IMR-90 (cell line): ENCODE data around the gene KCNJ4. TPM values are rescaled to one million over a fixed set of nuclear protein-coding genes. Genes with fewer than 3 reads are reported as not detected.

Experiments used
- ATAC-seq: fragments of 200-7000 bp; cut with Tn5 transposase; 2 replicates; pipeline ENCODE4 v1.9.1; 2020; ENCODE audit warnings: low read depth, mild to moderate bottlenecking, moderate library complexity
- BruUV-seq: library from RNA; stranded (reverse); fragments of 400-500 nt; replicated peaks from 2 replicates; lab custom pipeline; 2021; lab: Mats Ljungman, UMichigan
- CTCF ChIA-PET: fragments of 300-600 bp; formaldehyde crosslinking; extraction: SDS; loops from one replicate; lab custom pipeline; 2021; ENCODE audit warnings: antibody characterized with exemption; lab: Yijun Ruan, JAX
- POLR2A ChIA-PET: fragments of 300-600 bp; sonication (Branson Sonifier 250); formaldehyde crosslinking; loops from one replicate; lab custom pipeline; 2022; ENCODE audit warnings: antibody characterized with exemption; ENCODE audit not compliant: unreplicated experiment; lab: Charles Lee
- DNase-seq: peaks from one replicate; pipeline ENCODE4 v3.0.0; 2013
- H2AFZ ChIP-seq: replicated peaks from 2 replicates; pipeline ENCODE3; 2013; ENCODE audit warnings: low read length, mild to moderate bottlenecking; ENCODE audit not compliant: poor library complexity
- H2AK5ac ChIP-seq: 2 replicates; pipeline ENCODE4 v1.6.1; 2013; ENCODE audit warnings: low read depth, low read length, inconsistent platforms
- H2AK9ac ChIP-seq: replicated peaks from 2 replicates; pipeline ENCODE3; 2013; ENCODE audit warnings: mild to moderate bottlenecking, low read depth, low read length, moderate library complexity; ENCODE audit not compliant: poor library complexity
- H2BK120ac ChIP-seq: 2 replicates; pipeline ENCODE4 v1.6.1; 2013; ENCODE audit warnings: low read depth, low read length, inconsistent platforms
- H2BK15ac ChIP-seq: 3 replicates; pipeline ENCODE4 v1.6.1; 2013; ENCODE audit warnings: low read depth, low read length, inconsistent platforms
- H2BK20ac ChIP-seq: 2 replicates; pipeline ENCODE4 v1.6.1; 2013; ENCODE audit warnings: low read depth, mild to moderate bottlenecking, inconsistent platforms, low read length, moderate library complexity
- H2BK5ac ChIP-seq: 2 replicates; pipeline ENCODE4 v1.6.1; 2013; ENCODE audit warnings: mild to moderate bottlenecking, low read depth, low read length, inconsistent platforms; ENCODE audit not compliant: poor library complexity, severe bottlenecking
- H3K14ac ChIP-seq: replicated peaks from 2 replicates; pipeline ENCODE4 v1.6.1; 2013; ENCODE audit warnings: low read depth, low read length, inconsistent platforms
- H3K18ac ChIP-seq: 2 replicates; pipeline ENCODE4 v1.6.1; 2013; ENCODE audit warnings: low read depth, low read length, control low read depth
- H3K23ac ChIP-seq: 2 replicates; pipeline ENCODE4 v1.6.1; 2013; ENCODE audit warnings: low read depth, low read length, inconsistent platforms
- H3K27ac ChIP-seq: 2 replicates; pipeline ENCODE4 v1.5.1; 2013; ENCODE audit warnings: mild to moderate bottlenecking, control low read depth, low read length; ENCODE audit not compliant: insufficient read depth
- H3K27me3 ChIP-seq: 2 replicates; pipeline ENCODE4 v1.6.1; 2013; ENCODE audit warnings: low read length; ENCODE audit not compliant: control insufficient read depth, insufficient read depth
- H3K36me3 ChIP-seq: 2 replicates; pipeline ENCODE4 v1.6.1; 2013; ENCODE audit warnings: low read length, mixed read lengths; ENCODE audit not compliant: control insufficient read depth, insufficient read depth
- H3K4ac ChIP-seq: 2 replicates; pipeline ENCODE4 v1.6.1; 2013; ENCODE audit warnings: low read depth, low read length, inconsistent platforms
- H3K4me1 ChIP-seq: 2 replicates; pipeline ENCODE4 v1.6.1; 2013; ENCODE audit warnings: low read length, mixed read lengths; ENCODE audit not compliant: control insufficient read depth, insufficient read depth
- H3K4me2 ChIP-seq: 2 replicates; pipeline ENCODE4 v1.6.1; 2013; ENCODE audit warnings: low read depth, mild to moderate bottlenecking, control low read depth, low read length, moderate library complexity
- H3K4me3 ChIP-seq: 2 replicates; pipeline ENCODE4 v1.5.1; 2013; ENCODE audit warnings: low read depth, mild to moderate bottlenecking, control low read depth, low read length, moderate library complexity; ENCODE audit not compliant: insufficient read depth
- H3K56ac ChIP-seq: 2 replicates; pipeline ENCODE4 v1.6.1; 2013; ENCODE audit warnings: low read length, inconsistent platforms; ENCODE audit not compliant: insufficient read depth; ENCODE audit errors: extremely low read depth
- H3K79me1 ChIP-seq, 2 experiments: 2 replicates each; pipeline ENCODE4 v1.6.1; 2013; ENCODE audit warnings: low read length in 2 of 2, inconsistent platforms in 1 of 2, low read depth in 1 of 2
- H3K9ac ChIP-seq: 2 replicates; pipeline ENCODE4 v1.6.1; 2013; ENCODE audit warnings: low read depth, low read length, control low read depth
- H3K9me1 ChIP-seq: 2 replicates; pipeline ENCODE4 v1.6.1; 2013; ENCODE audit warnings: low read length, inconsistent platforms; ENCODE audit not compliant: insufficient read depth
- H3K9me3 ChIP-seq: 2 replicates; pipeline ENCODE4 v1.6.1; 2013; ENCODE audit warnings: low read length; ENCODE audit not compliant: control insufficient read depth, insufficient read depth
- H4K20me1 ChIP-seq: 2 replicates; pipeline ENCODE4 v1.6.1; 2013; ENCODE audit warnings: low read length, inconsistent platforms; ENCODE audit not compliant: insufficient read depth
- H4K5ac ChIP-seq: 2 replicates; pipeline ENCODE4 v1.6.1; 2013; ENCODE audit warnings: mild to moderate bottlenecking, low read depth, low read length, control low read depth
- H4K8ac ChIP-seq, 2 experiments: 2 replicates each; pipeline ENCODE4 v1.6.1; 2013; ENCODE audit warnings: low read depth in 2 of 2, low read length in 2 of 2, control low read depth in 1 of 2, inconsistent platforms in 1 of 2
- H4K91ac ChIP-seq: 2 replicates; pipeline ENCODE4 v1.6.1; 2013; ENCODE audit warnings: low read depth, low read length, inconsistent platforms; ENCODE audit not compliant: insufficient read depth
- BHLHE40 ChIP-seq: fragments of 150-350 bp; IDR thresholded peaks from 2 replicates; pipeline ENCODE4 v1.6.1; 2016; ENCODE audit warnings: mild to moderate bottlenecking, low read depth, low read length
- CEBPB ChIP-seq: IDR thresholded peaks from 2 replicates; pipeline ENCODE4 v1.6.1; 2012; ENCODE audit warnings: low read depth, low read length, improper control_type of control experiment
- CHD1 ChIP-seq: IDR thresholded peaks from 2 replicates; pipeline ENCODE4 v1.6.1; 2012; ENCODE audit warnings: low read depth, low read length, improper control_type of control experiment
- MAFK ChIP-seq: IDR thresholded peaks from 2 replicates; pipeline ENCODE4 v1.6.1; 2012; ENCODE audit warnings: low read depth, low read length, improper control_type of control experiment
- POLR2A ChIP-seq: IDR thresholded peaks from 2 replicates; pipeline ENCODE4 v1.6.1; 2012; ENCODE audit warnings: mild to moderate bottlenecking, low read depth, low read length
- RAD21 ChIP-seq: IDR thresholded peaks from 2 replicates; pipeline ENCODE4 v1.6.1; 2012; ENCODE audit warnings: low read length, improper control_type of control experiment
- SMC3 ChIP-seq: fragments of 150-350 bp; IDR thresholded peaks from 2 replicates; pipeline ENCODE4 v1.6.1; 2016; ENCODE audit warnings: low read depth, mild to moderate bottlenecking, antibody characterized with exemption, low read length, moderate library complexity
- WGBS, 2 experiments: methylation state at CpG; one replicate each; pipeline versions ENCODE4 v1.1.5 to v1.1.7; 2013; ENCODE audit warnings: missing lambda C conversion rate in 2 of 2; ENCODE audit not compliant: insufficient read length in 1 of 2; ENCODE audit errors: extremely low coverage in 2 of 2; 5-methylcytosine and 5-hydroxymethylcytosine counted together
- dilution Hi-C: fragments of 300-500 bp; cut with HindIII; formaldehyde crosslinking; loops from one replicate; pipeline ENCODE4 v1.14.3; 2018; ENCODE audit warnings: low sequenced_read_pairs; ENCODE audit not compliant: unreplicated experiment
- in situ Hi-C: fragments of 300-500 bp; cut with MboI; formaldehyde crosslinking; loops from 3 replicates; pipeline ENCODE4 v1.14.3; 2019; ENCODE audit warnings: low sequenced_read_pairs, inconsistent platforms, mixed read lengths
- intact Hi-C: fragments of 100-400 bp; cut with micrococcal nuclease; formaldehyde crosslinking; loops from 2 replicates; pipeline ENCODE4 v1.10.0; 2022
- polyA plus RNA-seq, 3 experiments: library from polyadenylated mRNA; depleted of rRNA; stranded (reverse); fragments of >200 nt; gene quantifications; 2 replicates each; pipeline ENCODE4 v1.2.3, GENCODE V29; 2012; ENCODE audit warnings: low replicate concordance in 1 of 3
- total RNA-seq: library from RNA; depleted of rRNA; stranded (reverse); fragments of >200 nt; gene quantifications from 2 replicates; pipeline ENCODE4 v1.2.3, GENCODE V29; 2012
- TF ChIP-seq, protein P1 (sequence below): fragments of 150-350 bp; IDR thresholded peaks from 2 replicates; pipeline ENCODE4 v1.6.1; 2017; ENCODE audit warnings: mild to moderate bottlenecking, antibody characterized with exemption, low read length, low read depth

KCNJ4 gene
- total and polyA plus RNA-seq, 2 of the 4 experiments (the other 2 are of a cell fraction), result not detected

DNA sequence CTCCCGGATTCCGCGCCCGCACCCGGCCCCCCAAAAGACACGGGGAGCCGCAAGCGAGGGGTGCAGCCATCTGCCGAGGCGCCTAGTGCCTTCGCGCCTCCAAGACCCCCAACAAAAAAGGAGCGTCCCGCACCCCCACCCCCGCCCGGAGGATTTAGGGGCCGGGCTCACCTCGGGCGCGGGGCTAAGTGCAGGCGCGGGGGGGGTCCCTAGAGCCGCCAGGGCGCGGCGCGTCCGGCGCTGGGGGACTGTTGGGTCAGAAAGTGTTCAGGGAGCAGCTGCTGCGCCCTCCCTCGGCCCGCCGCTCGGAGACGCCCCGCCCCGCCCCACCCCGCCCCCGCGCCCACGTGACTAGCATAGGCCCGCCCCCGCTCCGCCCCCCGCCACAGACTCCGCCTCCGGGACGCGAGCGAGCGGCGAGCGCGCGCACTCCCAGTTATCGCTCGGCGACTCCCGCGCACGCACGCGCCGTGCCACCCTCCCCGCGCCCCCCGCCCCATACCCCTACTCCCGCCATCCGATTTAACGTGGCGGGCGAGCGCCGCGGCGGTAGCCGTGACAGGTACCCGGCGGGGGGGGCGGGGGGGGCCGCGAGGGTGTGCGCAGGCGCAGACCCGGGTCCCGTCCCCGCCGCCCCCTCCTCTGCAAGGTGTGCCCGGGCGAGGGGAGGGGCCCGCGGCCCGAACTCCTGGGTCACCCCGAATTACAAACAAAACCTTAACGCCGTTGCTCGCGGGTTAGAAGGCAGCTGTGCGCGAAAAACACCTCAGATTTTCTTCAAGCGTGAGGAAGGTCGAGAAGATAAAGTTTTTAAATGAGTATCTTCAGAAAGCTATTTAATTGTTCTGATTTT lies 56.2 kb downstream of the KCNJ4 start:
- TF ChIP-seq SMC3, result no peak
- no peak for TF ChIP-seq CEBPB
- no peak for TF ChIP-seq MAFK
- TF ChIP-seq, protein P1, sequence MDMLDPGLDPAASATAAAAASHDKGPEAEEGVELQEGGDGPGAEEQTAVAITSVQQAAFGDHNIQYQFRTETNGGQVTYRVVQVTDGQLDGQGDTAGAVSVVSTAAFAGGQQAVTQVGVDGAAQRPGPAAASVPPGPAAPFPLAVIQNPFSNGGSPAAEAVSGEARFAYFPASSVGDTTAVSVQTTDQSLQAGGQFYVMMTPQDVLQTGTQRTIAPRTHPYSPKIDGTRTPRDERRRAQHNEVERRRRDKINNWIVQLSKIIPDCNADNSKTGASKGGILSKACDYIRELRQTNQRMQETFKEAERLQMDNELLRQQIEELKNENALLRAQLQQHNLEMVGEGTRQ, result peak; percentile 32; the same call in 1 of the 2 replicates
- TF ChIP-seq POLR2A, result peak; percentile 66; the same call in 1 of the 2 replicates
- TF ChIP-seq CHD1, result no peak
- TF ChIP-seq RAD21, result no peak
- no peak for TF ChIP-seq BHLHE40
- POLR2A ChIA-PET, result interaction anchor here (0.6 kb wide), 2 partner anchors 66 to 965 kb away, joined by 3 to 7 read pairs; no protein-coding TSS in a partner anchor
- H2BK5ac ChIP-seq, result peak overlapping the region; percentile 64

More for the DNA sequence above, 56.2 kb downstream of the KCNJ4 start:
- Histone ChIP-seq H3K4ac (no peak overlapping the region), H3K4me1 (peaks cover 2% of the 10 kb centered on the region; the same call in 1 of the 2 replicates), H2AFZ (peak overlapping the region; percentile 90), H4K5ac (no peak overlapping the region), H3K56ac (no peak overlapping the region), H3K9ac (peak overlapping the region; percentile 90), H2AK9ac (peak overlapping the region; percentile 90), H2BK20ac (no peak overlapping the region), H3K9me3 (no peaks in the 10 kb centered on the region), H3K36me3 (no peaks in the 10 kb centered on the region), H4K91ac (no peak overlapping the region), H4K20me1 (peaks cover 7% of the 10 kb centered on the region; the same call in 1 of the 2 replicates), H2AK5ac (no peak overlapping the region), H3K18ac (no peak overlapping the region; the same call in 1 of the 2 replicates), H2BK120ac (no peak overlapping the region), H3K4me2 (peak overlapping the region; percentile 66), H4K8ac (peak overlapping the region in 1 of 2 experiments; percentile 35; a peak in 2 of 4 replicates), H3K27ac (peak overlapping the region; percentile 88), H3K9me1 (0 out of 2 replicates have a peak, but pooled peaks cover 2% of the 10 kb centered on the region), H3K4me3 (peak overlapping the region; percentile 53), H3K79me1 (peaks cover 0 to 17% of the 10 kb centered on the region in 2 experiments; a peak in 2 of 4 replicates), H3K14ac (no peak overlapping the region; the same call in 1 of the 2 replicates), H3K23ac (no peak overlapping the region), H3K27me3 (peaks cover 19% of the 10 kb centered on the region), H2BK15ac (no peak overlapping the region)
- DNase-seq, result peak; percentile 63
- 0% methylated on average over 7 of the region's 102 CpGs; no CpG with 5 or more reads in 1 of the 2 experiments for WGBS, 2 experiments
- dilution Hi-C loops, result no loop called here
- no TSS peak for BruUV-seq
- in situ Hi-C loops, result no loop called here
- CTCF ChIA-PET, result no interaction called here
- intact Hi-C loops, result no loop called here
- ATAC-seq, result peak; percentile 87
